ENCODE measurements around the gene ICOS. TPM values are rescaled to one million over a fixed set of nuclear protein-coding genes. Genes with fewer than 3 reads are reported as not detected.

Gene ICOS
- total and polyA plus RNA-seq, 2 donors (not counting 3 experiments of a cell fraction or from before 2014, with no cell fraction given), result not detected

GRCh38 chr2:203993011-203993410, 56.4 kb downstream of the ICOS start:
- no peak overlapping the region for H3K4me2 ChIP-seq (ENCODE audit: insufficient read depth, low read length)
- H3K27me3 ChIP-seq (ENCODE audit: control insufficient read depth in 2 of 2, insufficient read depth in 2 of 2, low read length in 2 of 2), result peaks cover 7% of the 10 kb centered on the region in 2 experiments
- no TSS peak for BruUV-seq (replicated peaks)
- no peak for FAIRE-seq
- dilution Hi-C loops (cut with MboI; ENCODE audit: extremely low pct_ligation_motif_present, low sequenced_read_pairs) (no loop called here), intact Hi-C loops (cut with micrococcal nuclease) (no loop called here)
- H3K9me1 ChIP-seq (replicated peaks; ENCODE audit: control insufficient read depth, extremely low read depth, insufficient read depth, low read length), result no peaks in the 10 kb centered on the region
- DNase-seq (ENCODE audit: low read depth, low spot score), result no peak
- no peaks in the 10 kb centered on the region for H3K36me3 ChIP-seq (ENCODE audit: control insufficient read depth in 2 of 2, extremely low read depth in 1 of 2, insufficient read depth in 2 of 2, low read length in 2 of 2)
- H3K9me3 ChIP-seq (replicated peaks; ENCODE audit: control insufficient read depth, insufficient read depth, low read length), result no peaks in the 10 kb centered on the region
- TF ChIP-seq POLR2A (IDR thresholded peaks at IDR 0.05; ENCODE audit: low read depth, low read length), result no peak
- TF ChIP-seq MAX (IDR thresholded peaks at IDR 0.05; ENCODE audit: insufficient read depth, insufficient read length), result no peak
- no peak for TF ChIP-seq CTCF (IDR thresholded peaks at IDR 0.05; ENCODE audit: extremely low read depth in 1 of 2, insufficient read depth in 1 of 2, low read depth in 1 of 2, low read length in 2 of 2)
- TF ChIP-seq JUN (IDR thresholded peaks at IDR 0.05; ENCODE audit: borderline replicate concordance, insufficient read depth, insufficient read length, low read depth), result no peak
- no peak for TF ChIP-seq GATA2 (IDR thresholded peaks at IDR 0.05; ENCODE audit: insufficient read depth, insufficient read length, low read depth, low read length)
- no peak for TF ChIP-seq EZH2 (IDR thresholded peaks at IDR 0.05; ENCODE audit: borderline replicate concordance, low read depth, low read length, severe bottlenecking)
- no peak for TF ChIP-seq POLR2AphosphoS5 (IDR thresholded peaks at IDR 0.05; ENCODE audit: insufficient read depth, low read depth, low read length)
- no peak for TF ChIP-seq FOS (IDR thresholded peaks at IDR 0.05; ENCODE audit: borderline replicate concordance, insufficient read depth, low read length)
- TF ChIP-seq MYC (IDR thresholded peaks at IDR 0.05; ENCODE audit: low read depth, low read length), result no peak
- H2AFZ ChIP-seq (ENCODE audit: low read depth, low read length), result no peak overlapping the region
- ChIA-PET CTCF (no interaction called here), POLR2A (no interaction called here)
- no peaks in the 10 kb centered on the region for H3K79me2 ChIP-seq (ENCODE audit: control insufficient read depth, insufficient read depth, low read length)
- no peak overlapping the region for H3K4me3 ChIP-seq (replicated peaks in 1 of 3; ENCODE audit: insufficient read depth in 1 of 3, low read depth in 1 of 3, low read length in 3 of 3)
- H3K27ac ChIP-seq (ENCODE audit: insufficient read depth, low read depth, low read length), result no peak overlapping the region
- no peaks in the 10 kb centered on the region for H4K20me1 ChIP-seq (replicated peaks; ENCODE audit: control insufficient read depth, extremely low read depth, insufficient read depth, low read length)
- H3K9ac ChIP-seq (replicated peaks; ENCODE audit: extremely low read depth, insufficient read depth, low read length), result no peak overlapping the region
- H3K4me1 ChIP-seq (ENCODE audit: control insufficient read depth, extremely low read depth, insufficient read depth, low read length), result no peaks in the 10 kb centered on the region
